Naive B cell (primary cell): ENCODE measurements around the gene AHR. TPM values are rescaled to one million over a fixed set of nuclear protein-coding genes. Genes with fewer than 3 reads are reported as not detected.

Source experiments
- ATAC-seq, 2 donors: fragments of 150-1000 bp; cut with Tn5 transposase; 2 replicates each; pipeline ENCODE4 v1.10.0; 2021; ENCODE audit warnings: low read depth in 2 of 2, mild to moderate bottlenecking in 2 of 2, moderate library complexity in 2 of 2
- DNase-seq: peaks from one replicate; pipeline ENCODE4 v3.0.0; 2022
- H3K27ac Mint-ChIP-seq, 6 donors: one replicate each; pipeline ENCODE4 v1.8.0; 2020 to 2022; ENCODE audit warnings: mild to moderate bottlenecking in 6 of 6, mixed read lengths in 6 of 6, moderate library complexity in 5 of 6, inconsistent platforms in 2 of 6
- H3K27me3 Mint-ChIP-seq, 3 donors: one replicate each; pipeline ENCODE4 v1.8.0; 2021 to 2022; ENCODE audit warnings: mixed read lengths in 3 of 3, mild to moderate bottlenecking in 1 of 3
- H3K36me3 Mint-ChIP-seq, 2 donors: one replicate each; pipeline ENCODE4 v1.8.0; 2020 to 2022; ENCODE audit warnings: mixed read lengths in 2 of 2, inconsistent platforms in 1 of 2, mild to moderate bottlenecking in 1 of 2
- H3K4me1 Mint-ChIP-seq, 3 donors: one replicate each; pipeline ENCODE4 v1.8.0; 2020 to 2022; ENCODE audit warnings: mixed read lengths in 3 of 3, inconsistent platforms in 1 of 3, mild to moderate bottlenecking in 1 of 3, moderate library complexity in 1 of 3
- H3K4me3 Mint-ChIP-seq, 8 donors: one replicate each; pipeline ENCODE4 v1.8.0; 2020 to 2022; ENCODE audit warnings: mild to moderate bottlenecking in 8 of 8, mixed read lengths in 8 of 8, moderate library complexity in 8 of 8, inconsistent platforms in 2 of 8
- H3K9me3 Mint-ChIP-seq, 7 donors: one replicate each; pipeline ENCODE4 v1.8.0; 2020 to 2022; ENCODE audit warnings: mixed read lengths in 7 of 7, mild to moderate bottlenecking in 5 of 7, inconsistent platforms in 2 of 7, moderate library complexity in 1 of 7
- polyA plus RNA-seq, 6 donors: library from polyadenylated mRNA; unstranded; fragments of 300-500 nt; fragmentation: Illumina TruSeq; gene quantifications; one replicate each; pipeline ENCODE4 v1.2.3, GENCODE V29; 2021; ENCODE audit warnings: low read depth in 6 of 6

The AHR gene
- polyA plus RNA-seq, 6 donors from 2014 or later: 0.33 to 3.2 (median 2.1) TPM

GRCh38 chr7:17362439-17363105 lies 64.1 kb downstream of the AHR start:
- Mint-ChIP-seq H3K4me3 (no peak overlapping the region), H3K36me3 (peaks cover 0 to 7% of the 10 kb centered on the region in 2 donors), H3K9me3 (peaks cover 0 to 9% (median 0%) of the 10 kb centered on the region in 7 donors), H3K27me3 (no peaks in the 10 kb centered on the region), H3K27ac (no peak overlapping the region), H3K4me1 (no peaks in the 10 kb centered on the region)
- no peak for ATAC-seq
- no peak for DNase-seq

GRCh38 chr7:17364671-17365070 lies 66.2 kb downstream of the AHR start:
- H3K27me3 Mint-ChIP-seq: no peaks in the 10 kb centered on the region
- ATAC-seq: no peak
- no peak for DNase-seq
- no peak overlapping the region for H3K27ac Mint-ChIP-seq
- H3K4me1 Mint-ChIP-seq: no peaks in the 10 kb centered on the region
- peaks cover 0 to 9% (median 0%) of the 10 kb centered on the region in 7 donors for H3K9me3 Mint-ChIP-seq
- peaks cover 0 to 7% of the 10 kb centered on the region in 2 donors for H3K36me3 Mint-ChIP-seq
- no peak overlapping the region for H3K4me3 Mint-ChIP-seq

GRCh38 chr7:17365775-17366174 lies 67.3 kb downstream of the AHR start:
- Mint-ChIP-seq H3K4me1 (no peaks in the 10 kb centered on the region), H3K9me3 (peaks cover 0 to 9% (median 0%) of the 10 kb centered on the region in 7 donors), H3K4me3 (no peak overlapping the region), H3K36me3 (peaks cover 0 to 7% of the 10 kb centered on the region in 2 donors), H3K27ac (peak overlapping the region in 1 of 6 donors; percentile 45), H3K27me3 (no peaks in the 10 kb centered on the region)
- no peak for DNase-seq
- no peak for ATAC-seq

- no peak for DNase-seq
- Mint-ChIP-seq H3K4me3 (no peak overlapping the region), H3K9me3 (peaks cover 0 to under 1% (median 0%) of the 10 kb centered on the region in 7 donors), H3K27ac (no peak overlapping the region), H3K4me1 (no peaks in the 10 kb centered on the region), H3K36me3 (no peaks in the 10 kb centered on the region), H3K27me3 (no peaks in the 10 kb centered on the region)
- no peak for ATAC-seq
These were observed 69.0 kb downstream of the AHR start for GRCh38 chr7:17367502-17367901.

- Mint-ChIP-seq H3K27me3 (no peaks in the 10 kb centered on the region), H3K27ac (no peak overlapping the region), H3K9me3 (no peaks in the 10 kb centered on the region), H3K4me3 (no peak overlapping the region), H3K4me1 (no peaks in the 10 kb centered on the region), H3K36me3 (no peaks in the 10 kb centered on the region)
- ATAC-seq (no peak), DNase-seq (no peak)
These were observed 70.5 kb downstream of the AHR start for GRCh38 chr7:17368856-17369524.

GRCh38 chr7:17369691-17370426 lies 71.4 kb downstream of the AHR start:
- ATAC-seq (no peak), DNase-seq (no peak)
- no peak overlapping the region for H3K27ac Mint-ChIP-seq
- no peak overlapping the region for H3K4me3 Mint-ChIP-seq
- no peaks in the 10 kb centered on the region for H3K36me3 Mint-ChIP-seq
- no peaks in the 10 kb centered on the region for H3K4me1 Mint-ChIP-seq
- H3K27me3 Mint-ChIP-seq: no peaks in the 10 kb centered on the region
- H3K9me3 Mint-ChIP-seq: no peaks in the 10 kb centered on the region

- H3K9me3 Mint-ChIP-seq: no peaks in the 10 kb centered on the region
- ATAC-seq: no peak
- no peaks in the 10 kb centered on the region for H3K4me1 Mint-ChIP-seq
- H3K27me3 Mint-ChIP-seq: no peaks in the 10 kb centered on the region
- no peak for DNase-seq
- no peak overlapping the region for H3K27ac Mint-ChIP-seq
- H3K36me3 Mint-ChIP-seq: no peaks in the 10 kb centered on the region
- H3K4me3 Mint-ChIP-seq: no peak overlapping the region
These were observed 72.6 kb downstream of the AHR start for GRCh38 chr7:17370901-17371585.

- Mint-ChIP-seq H3K27me3 (no peaks in the 10 kb centered on the region), H3K27ac (peak overlapping the region in 1 of 6 donors; percentile 0), H3K4me3 (no peak overlapping the region), H3K36me3 (no peaks in the 10 kb centered on the region), H3K4me1 (no peaks in the 10 kb centered on the region), H3K9me3 (no peaks in the 10 kb centered on the region)
- no peak for ATAC-seq
- no peak for DNase-seq
These were observed 73.4 kb downstream of the AHR start for GRCh38 chr7:17371671-17372524.

GRCh38 chr7:17374157-17374556 lies 75.7 kb downstream of the AHR start:
- H3K4me3 Mint-ChIP-seq: no peak overlapping the region
- H3K27me3 Mint-ChIP-seq: no peaks in the 10 kb centered on the region
- H3K36me3 Mint-ChIP-seq: no peaks in the 10 kb centered on the region
- ATAC-seq: no peak
- no peaks in the 10 kb centered on the region for H3K4me1 Mint-ChIP-seq
- no peaks in the 10 kb centered on the region for H3K9me3 Mint-ChIP-seq
- no peak overlapping the region for H3K27ac Mint-ChIP-seq
- no peak for DNase-seq

- no peak for DNase-seq
These were observed 76.2 kb downstream of the AHR start for GRCh38 chr7:17374654-17375053.

GRCh38 chr7:17376595-17376994 lies 78.1 kb downstream of the AHR start:
- no peaks in the 10 kb centered on the region for H3K27me3 Mint-ChIP-seq
- H3K27ac Mint-ChIP-seq: no peak overlapping the region
- ATAC-seq: no peak

More at GRCh38 chr7:17374654-17375053, 76.2 kb downstream of the AHR start:
- ATAC-seq: no peak
- H3K27ac Mint-ChIP-seq: no peak overlapping the region
- no peaks in the 10 kb centered on the region for H3K27me3 Mint-ChIP-seq
- no peak overlapping the region for H3K4me3 Mint-ChIP-seq
- H3K4me1 Mint-ChIP-seq: no peaks in the 10 kb centered on the region
- H3K9me3 Mint-ChIP-seq: no peaks in the 10 kb centered on the region
- H3K36me3 Mint-ChIP-seq: no peaks in the 10 kb centered on the region

GRCh38 chr7:17380736-17381662 lies 82.5 kb downstream of the AHR start:
- H3K4me3 Mint-ChIP-seq: no peak overlapping the region
- H3K36me3 Mint-ChIP-seq: no peaks in the 10 kb centered on the region
- no peak overlapping the region for H3K27ac Mint-ChIP-seq
- H3K27me3 Mint-ChIP-seq: no peaks in the 10 kb centered on the region
- H3K9me3 Mint-ChIP-seq: no peaks in the 10 kb centered on the region
- no peaks in the 10 kb centered on the region for H3K4me1 Mint-ChIP-seq
- no peak for DNase-seq
- no peak for ATAC-seq

More at GRCh38 chr7:17376595-17376994, 78.1 kb downstream of the AHR start:
- Mint-ChIP-seq H3K4me3 (no peak overlapping the region), H3K36me3 (no peaks in the 10 kb centered on the region), H3K9me3 (no peaks in the 10 kb centered on the region), H3K4me1 (no peaks in the 10 kb centered on the region)
- DNase-seq: no peak
